Activated naive CD8-positive, alpha-beta T cell treated with anti-CD3 and anti-CD28 coated beads for 36 hours (primary cell): ENCODE data around the gene PGLYRP2. TPM values are rescaled to one million over a fixed set of nuclear protein-coding genes. Genes with fewer than 3 reads are reported as not detected.

Source experiments
- DNase-seq: peaks from one replicate; pipeline ENCODE4 v3.0.0; 2021
- H3K27ac Mint-ChIP-seq: one replicate; pipeline ENCODE4 v1.8.0; 2022; ENCODE audit warnings: mild to moderate bottlenecking, moderate library complexity, mixed read lengths
- H3K27me3 Mint-ChIP-seq: one replicate; pipeline ENCODE4 v1.8.0; 2022; ENCODE audit warnings: mild to moderate bottlenecking, mixed read lengths
- H3K36me3 Mint-ChIP-seq: one replicate; pipeline ENCODE4 v1.8.0; 2021; ENCODE audit warnings: mild to moderate bottlenecking, mixed read lengths
- H3K4me1 Mint-ChIP-seq: one replicate; pipeline ENCODE4 v1.8.0; 2021; ENCODE audit warnings: mixed read lengths
- H3K4me3 Mint-ChIP-seq: one replicate; pipeline ENCODE4 v1.8.0; 2022; ENCODE audit warnings: mild to moderate bottlenecking, moderate library complexity, mixed read lengths
- H3K9me3 Mint-ChIP-seq: one replicate; pipeline ENCODE4 v1.8.0; 2022; ENCODE audit warnings: mixed read lengths
- total RNA-seq, 2 experiments: library from RNA; stranded (reverse); gene quantifications; one replicate each; pipeline ENCODE4 v1.2.3, GENCODE V29; 2021

PGLYRP2 gene
- total RNA-seq, 2 experiments from 2014 or later: not detected

DNA sequence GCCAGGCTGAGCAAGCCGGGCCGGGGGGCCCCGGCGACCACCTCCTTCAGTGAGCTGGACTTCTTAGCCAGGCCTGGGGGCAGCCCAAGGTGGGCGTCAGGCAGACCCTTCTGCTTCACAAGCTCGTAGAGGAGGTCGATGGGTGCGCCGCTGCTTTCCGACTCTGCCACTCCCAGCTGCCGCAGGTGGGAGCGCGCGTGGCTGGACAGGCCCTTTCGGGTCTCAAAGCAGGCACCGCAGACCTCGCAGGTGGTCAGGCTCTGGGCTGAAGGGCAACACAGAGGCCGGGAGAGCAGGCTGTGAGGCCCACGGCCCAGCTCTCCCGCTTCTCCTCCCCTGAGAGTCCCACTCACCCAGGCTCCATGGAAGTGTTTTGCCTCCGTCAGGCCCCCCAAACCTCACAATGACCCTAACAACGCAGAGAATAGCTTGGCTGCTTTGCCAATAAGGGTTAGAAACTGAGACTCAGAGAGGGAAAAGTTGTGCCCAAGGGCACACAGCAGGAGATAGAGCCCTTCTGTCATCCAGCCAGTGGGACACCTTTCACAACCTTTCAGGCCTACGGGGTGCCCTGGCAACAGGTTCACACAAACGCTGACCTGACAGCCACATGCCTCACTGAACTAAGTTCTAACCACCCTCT is 49.4 kb downstream of the PGLYRP2 start:
- no peaks in the 10 kb centered on the region for H3K27me3 Mint-ChIP-seq
- DNase-seq: no peak
- H3K27ac Mint-ChIP-seq: peak overlapping the region; percentile 58
- H3K9me3 Mint-ChIP-seq: no peaks in the 10 kb centered on the region
- peaks cover 23% of the 10 kb centered on the region for H3K4me1 Mint-ChIP-seq
- no peak overlapping the region for H3K4me3 Mint-ChIP-seq
- H3K36me3 Mint-ChIP-seq: peaks cover 25% of the 10 kb centered on the region

DNA sequence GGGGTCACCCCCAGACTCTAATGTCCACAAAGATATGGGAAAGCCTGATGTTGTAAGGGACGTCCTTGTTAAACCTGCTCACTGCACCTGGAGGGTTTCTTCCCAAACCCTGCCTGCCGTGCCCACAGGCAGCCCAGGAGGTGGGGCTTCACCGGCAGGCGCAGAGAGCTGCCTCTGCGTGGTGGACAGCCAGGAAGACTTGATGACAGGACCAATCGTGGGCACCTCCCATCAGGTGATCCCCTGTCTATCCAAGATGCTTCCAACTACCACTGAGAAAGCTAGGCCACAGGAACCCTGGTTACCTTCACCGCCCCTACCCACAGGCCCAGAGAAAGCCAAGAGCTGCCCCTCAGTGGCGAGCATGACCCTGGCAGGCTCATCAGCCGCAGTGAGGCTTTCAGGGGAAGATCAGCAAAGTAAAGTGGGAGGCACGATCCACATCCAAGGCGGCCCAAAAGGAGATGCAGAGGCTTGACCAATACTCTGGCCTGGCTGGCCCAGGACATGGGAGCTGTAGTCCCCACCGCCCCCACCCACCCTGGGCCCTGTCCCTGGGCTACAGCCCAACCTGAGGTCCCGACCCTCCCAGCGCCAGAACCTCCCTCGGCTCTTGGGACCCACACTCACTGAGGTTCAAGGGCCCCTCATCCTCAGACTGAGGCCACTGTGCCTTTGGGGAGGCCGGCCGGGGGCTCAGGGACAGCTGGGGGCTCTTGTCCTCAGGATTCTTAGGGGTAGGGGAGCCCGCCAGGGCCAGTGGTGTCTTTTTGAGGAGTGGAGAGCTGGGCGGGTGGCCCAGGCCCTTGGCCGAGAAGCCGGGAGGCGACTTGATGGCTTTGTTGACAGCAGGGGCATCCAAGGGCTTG is 50.1 kb downstream of the PGLYRP2 start:
- DNase-seq: no peak
- H3K36me3 Mint-ChIP-seq: peaks cover 27% of the 10 kb centered on the region
- no peak overlapping the region for H3K27ac Mint-ChIP-seq
- H3K4me1 Mint-ChIP-seq: peaks cover 23% of the 10 kb centered on the region
- H3K9me3 Mint-ChIP-seq: no peaks in the 10 kb centered on the region
- no peaks in the 10 kb centered on the region for H3K27me3 Mint-ChIP-seq
- no peak overlapping the region for H3K4me3 Mint-ChIP-seq

GRCh38 chr19:15427991-15428471 is 51.3 kb downstream of the PGLYRP2 start:
- Mint-ChIP-seq H3K36me3 (peaks cover 38% of the 10 kb centered on the region), H3K4me1 (peaks cover 18% of the 10 kb centered on the region), H3K4me3 (no peak overlapping the region), H3K27ac (no peak overlapping the region), H3K27me3 (no peaks in the 10 kb centered on the region), H3K9me3 (peaks cover 2% of the 10 kb centered on the region)
- no peak for DNase-seq

DNA sequence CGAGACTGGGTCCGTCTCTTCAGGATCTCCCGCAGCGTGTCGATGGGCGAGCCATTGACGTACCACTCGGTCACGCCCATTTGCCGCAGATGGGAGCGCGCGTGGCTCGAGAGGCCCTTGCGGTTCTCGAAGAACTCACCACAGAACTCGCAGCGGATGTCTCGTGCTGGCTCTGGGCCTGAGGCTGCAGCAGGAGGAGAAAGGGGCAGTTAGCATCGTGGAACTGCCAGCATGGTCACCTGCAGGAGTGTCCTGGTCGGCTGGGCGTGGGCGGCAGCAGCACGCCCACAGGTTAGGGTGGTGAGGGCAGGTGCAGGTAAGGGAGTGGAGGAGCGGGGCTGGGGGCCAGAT is 52.0 kb downstream of the PGLYRP2 start:
- DNase-seq: no peak
- no peaks in the 10 kb centered on the region for H3K27me3 Mint-ChIP-seq
- H3K9me3 Mint-ChIP-seq: peaks cover 3% of the 10 kb centered on the region
- no peak overlapping the region for H3K4me3 Mint-ChIP-seq
- H3K4me1 Mint-ChIP-seq: peaks cover 17% of the 10 kb centered on the region
- H3K36me3 Mint-ChIP-seq: peaks cover 45% of the 10 kb centered on the region
- H3K27ac Mint-ChIP-seq: no peak overlapping the region

- Mint-ChIP-seq H3K27ac (no peak overlapping the region), H3K36me3 (peaks cover 42% of the 10 kb centered on the region)
Observed at GRCh38 chr19:15426485-15427349, 52.6 kb downstream of the PGLYRP2 start.

GRCh38 chr19:15425321-15425950 is 53.9 kb downstream of the PGLYRP2 start:
- Mint-ChIP-seq H3K27ac (no peak overlapping the region), H3K4me1 (peaks cover 2% of the 10 kb centered on the region), H3K9me3 (peaks cover 3% of the 10 kb centered on the region), H3K27me3 (no peaks in the 10 kb centered on the region), H3K4me3 (no peak overlapping the region), H3K36me3 (peaks cover 38% of the 10 kb centered on the region)
- DNase-seq: no peak

More at GRCh38 chr19:15426485-15427349, 52.6 kb downstream of the PGLYRP2 start:
- Mint-ChIP-seq H3K9me3 (peaks cover 3% of the 10 kb centered on the region), H3K4me1 (peaks cover 15% of the 10 kb centered on the region), H3K4me3 (no peak overlapping the region), H3K27me3 (no peaks in the 10 kb centered on the region)
- no peak for DNase-seq

- Mint-ChIP-seq H3K9me3 (peaks cover 3% of the 10 kb centered on the region), H3K36me3 (peaks cover 38% of the 10 kb centered on the region), H3K4me3 (no peak overlapping the region), H3K4me1 (peaks cover 2% of the 10 kb centered on the region), H3K27ac (no peak overlapping the region), H3K27me3 (no peaks in the 10 kb centered on the region)
- no peak for DNase-seq
Observed at GRCh38 chr19:15424692-15425272, 54.5 kb downstream of the PGLYRP2 start.

GRCh38 chr19:15424121-15424520 is 55.2 kb downstream of the PGLYRP2 start:
- Mint-ChIP-seq H3K36me3 (peaks cover 38% of the 10 kb centered on the region), H3K9me3 (peaks cover 3% of the 10 kb centered on the region), H3K27me3 (no peaks in the 10 kb centered on the region), H3K4me3 (no peak overlapping the region), H3K27ac (no peak overlapping the region), H3K4me1 (peaks cover 7% of the 10 kb centered on the region)
- no peak for DNase-seq

DNA sequence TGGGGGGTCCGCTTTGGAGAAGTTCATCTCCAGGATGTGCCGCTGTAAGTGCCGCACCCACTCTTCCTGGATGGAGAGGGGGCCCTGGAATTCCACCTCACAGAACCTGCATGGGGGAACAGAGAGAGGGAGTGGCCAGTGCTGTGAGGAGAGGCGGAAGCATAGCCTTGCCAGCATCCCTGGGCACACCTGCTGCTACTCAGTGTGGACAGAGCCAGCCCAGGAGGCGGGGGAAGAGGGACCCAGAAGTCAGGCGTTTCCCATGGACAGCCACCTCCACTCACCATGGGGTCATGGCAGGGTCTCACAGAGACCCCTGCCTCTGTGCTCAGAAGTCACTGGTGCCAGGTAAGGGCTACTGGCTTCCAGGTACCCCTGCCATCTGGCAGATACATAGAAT is 56.2 kb downstream of the PGLYRP2 start:
- no peaks in the 10 kb centered on the region for H3K27me3 Mint-ChIP-seq
- H3K4me1 Mint-ChIP-seq: peaks cover 7% of the 10 kb centered on the region
- no peak overlapping the region for H3K27ac Mint-ChIP-seq
- H3K36me3 Mint-ChIP-seq: peaks cover 42% of the 10 kb centered on the region
- no peak for DNase-seq
- H3K9me3 Mint-ChIP-seq: peaks cover 3% of the 10 kb centered on the region
- H3K4me3 Mint-ChIP-seq: no peak overlapping the region

DNA sequence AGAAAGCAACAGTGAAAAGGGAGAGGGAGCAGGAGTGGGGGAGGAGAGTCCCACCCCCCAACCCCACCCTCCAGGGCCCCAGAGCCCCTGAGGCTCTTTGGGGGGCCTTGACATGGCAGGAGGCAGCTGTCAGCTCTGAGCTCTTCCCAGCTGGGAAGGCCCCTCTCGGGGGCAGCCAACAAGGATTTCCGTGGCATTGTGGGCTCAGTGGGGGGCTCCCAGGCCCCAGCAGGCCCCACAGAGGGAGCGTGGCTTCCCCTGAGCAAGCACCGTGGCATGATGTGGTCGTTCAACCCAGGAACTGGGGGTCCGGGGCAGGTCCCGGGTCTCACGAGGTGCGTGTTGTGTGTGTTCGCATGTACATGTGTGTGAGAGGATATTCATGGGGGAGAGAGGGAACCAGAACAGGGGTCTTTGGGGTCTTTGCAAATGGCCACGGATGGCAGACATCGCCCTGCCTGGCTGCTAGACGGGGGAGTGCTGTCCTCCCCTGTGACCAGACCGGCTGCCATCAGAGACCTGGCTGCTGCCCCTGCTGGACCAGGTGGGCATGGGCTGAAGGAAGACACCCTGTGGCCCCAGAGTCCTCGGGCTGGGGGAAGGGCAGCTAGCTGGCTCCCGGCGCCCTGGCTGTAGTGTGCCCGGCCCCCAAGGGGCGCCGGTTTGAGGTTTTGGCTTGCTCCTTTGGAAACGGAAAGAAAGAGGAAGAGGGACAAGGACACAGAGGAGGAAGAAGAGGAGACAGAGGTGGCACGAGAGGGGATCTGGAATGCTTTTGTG is 56.8 kb downstream of the PGLYRP2 start:
- DNase-seq: no peak
- H3K9me3 Mint-ChIP-seq: peaks cover 3% of the 10 kb centered on the region
- H3K4me1 Mint-ChIP-seq: peaks cover 13% of the 10 kb centered on the region
- peaks cover 43% of the 10 kb centered on the region for H3K36me3 Mint-ChIP-seq
- no peak overlapping the region for H3K27ac Mint-ChIP-seq
- no peaks in the 10 kb centered on the region for H3K27me3 Mint-ChIP-seq
- no peak overlapping the region for H3K4me3 Mint-ChIP-seq

- peaks cover 36% of the 10 kb centered on the region for H3K36me3 Mint-ChIP-seq
Observed at GRCh38 chr19:15421721-15422260, 57.5 kb downstream of the PGLYRP2 start.

DNA sequence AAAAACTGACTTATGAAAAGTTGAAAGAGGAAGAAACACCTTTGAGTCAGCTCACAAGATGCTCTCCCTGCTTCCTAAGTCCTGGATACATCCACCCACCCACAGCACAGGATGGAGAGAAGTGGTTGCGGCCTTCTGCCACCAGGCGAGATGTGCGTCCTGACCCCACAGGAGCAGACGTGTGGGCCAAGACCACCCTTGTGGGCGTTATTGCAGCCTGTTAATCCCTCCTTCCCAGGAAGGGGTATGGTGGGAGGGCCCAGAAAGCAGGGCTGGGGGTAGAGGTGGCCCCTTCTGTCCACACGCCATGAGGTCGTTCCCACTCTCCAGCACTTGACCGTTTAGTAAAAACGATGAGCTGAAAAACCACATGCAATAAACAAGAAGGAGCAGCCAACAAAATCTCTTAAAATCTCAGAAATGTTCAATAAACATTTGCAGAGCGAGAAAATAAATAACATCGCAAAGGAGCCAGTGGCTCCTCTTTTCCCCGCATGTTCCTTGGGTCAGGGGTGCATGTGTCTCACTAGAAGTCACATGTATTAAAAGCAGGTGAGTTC is 58.1 kb downstream of the PGLYRP2 start:
- DNase-seq: no peak
- peaks cover 25% of the 10 kb centered on the region for H3K4me1 Mint-ChIP-seq

More at GRCh38 chr19:15421721-15422260, 57.5 kb downstream of the PGLYRP2 start:
- Mint-ChIP-seq H3K4me3 (no peak overlapping the region), H3K9me3 (peaks cover 3% of the 10 kb centered on the region), H3K27ac (no peak overlapping the region), H3K4me1 (peaks cover 19% of the 10 kb centered on the region), H3K27me3 (no peaks in the 10 kb centered on the region)
- DNase-seq: no peak

DNA sequence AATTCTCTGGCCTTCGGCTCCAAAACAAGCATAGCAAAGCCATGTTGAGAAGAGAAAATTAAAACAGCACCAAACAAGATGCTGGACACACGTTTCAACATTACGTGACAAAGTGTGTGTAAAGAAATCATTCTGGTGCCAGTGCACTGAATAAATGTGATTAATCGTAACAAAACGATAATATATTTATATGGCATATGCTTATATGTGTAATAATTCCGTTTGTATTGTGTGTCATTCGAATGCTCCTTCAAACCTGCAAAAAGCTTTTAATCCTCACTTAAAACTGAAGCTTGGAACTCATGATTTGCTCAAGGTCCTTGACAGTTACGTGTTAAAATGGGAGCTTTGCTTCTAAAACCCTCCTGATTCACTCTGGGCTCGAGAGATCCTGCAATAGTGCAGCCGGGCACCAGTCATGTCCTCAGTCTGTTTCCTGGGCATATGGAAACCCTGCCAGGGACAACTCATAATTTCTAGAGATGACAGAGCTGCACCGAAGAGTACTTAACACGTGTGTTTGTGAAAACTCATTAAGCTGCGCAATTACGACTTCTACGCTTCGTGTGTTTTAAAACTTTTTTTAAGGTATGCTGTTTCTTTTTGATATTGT is 59.8 kb downstream of the PGLYRP2 start:
- H3K36me3 Mint-ChIP-seq: peaks cover 40% of the 10 kb centered on the region

More for the DNA sequence above, 58.1 kb downstream of the PGLYRP2 start:
- Mint-ChIP-seq H3K27me3 (no peaks in the 10 kb centered on the region), H3K27ac (no peak overlapping the region), H3K4me3 (no peak overlapping the region), H3K9me3 (peaks cover 3% of the 10 kb centered on the region), H3K36me3 (peaks cover 36% of the 10 kb centered on the region)

More for the DNA sequence above, 59.8 kb downstream of the PGLYRP2 start:
- Mint-ChIP-seq H3K27me3 (no peaks in the 10 kb centered on the region), H3K4me1 (peaks cover 36% of the 10 kb centered on the region), H3K4me3 (peak overlapping the region; percentile 98), H3K27ac (no peak overlapping the region), H3K9me3 (peaks cover 3% of the 10 kb centered on the region)
- DNase-seq: no peak
